GDM1 (cell line): ENCODE results near the gene AUTS2.
A peak's percentile ranks its signal among the peaks of the same experiment; 100 is the strongest.

Source experiments
- DNase-seq: peaks from one replicate; lab custom pipeline; 2025; lab: John Stamatoyannopoulos, UW

The AUTS2 gene

GRCh38 chr7:69656890-69657289 is 58.6 kb downstream of the AUTS2 start:
- DNase-seq = no peak

- no peak for DNase-seq
Observed at GRCh38 chr7:69657331-69657730, 59.1 kb downstream of the AUTS2 start.

- DNase-seq = no peak
Observed at GRCh38 chr7:69657985-69658384, 59.7 kb downstream of the AUTS2 start.

GRCh38 chr7:69659983-69660382 is 61.7 kb downstream of the AUTS2 start:
- no peak for DNase-seq

- DNase-seq = no peak
Observed at GRCh38 chr7:69661342-69661741, 63.1 kb downstream of the AUTS2 start.

GRCh38 chr7:69663911-69664832 is 65.9 kb downstream of the AUTS2 start:
- no peak for DNase-seq

- DNase-seq = no peak
Observed at GRCh38 chr7:69665369-69665768, 67.1 kb downstream of the AUTS2 start.

GRCh38 chr7:69668339-69668870 is 70.1 kb downstream of the AUTS2 start:
- no peak for DNase-seq

- DNase-seq = no peak
Observed at GRCh38 chr7:69670701-69671100, 72.4 kb downstream of the AUTS2 start.

- no peak for DNase-seq
Observed at GRCh38 chr7:69673074-69673473, 74.8 kb downstream of the AUTS2 start.

GRCh38 chr7:69674701-69675182 is 76.5 kb downstream of the AUTS2 start:
- no peak for DNase-seq

GRCh38 chr7:69676247-69676646 is 78.0 kb downstream of the AUTS2 start:
- no peak for DNase-seq

GRCh38 chr7:69677054-69677852 is 79.0 kb downstream of the AUTS2 start:
- no peak for DNase-seq

GRCh38 chr7:69677881-69678493 is 79.7 kb downstream of the AUTS2 start:
- DNase-seq = no peak

- peak; percentile 54 for DNase-seq
Observed at GRCh38 chr7:69678494-69679187, 80.4 kb downstream of the AUTS2 start.

GRCh38 chr7:69681181-69681580 is 82.9 kb downstream of the AUTS2 start:
- DNase-seq = no peak

GRCh38 chr7:69682518-69682917 is 84.2 kb downstream of the AUTS2 start:
- no peak for DNase-seq

GRCh38 chr7:69683002-69683401 is 84.7 kb downstream of the AUTS2 start:
- DNase-seq = no peak

GRCh38 chr7:69684369-69685292 is 86.4 kb downstream of the AUTS2 start:
- no peak for DNase-seq

- DNase-seq = no peak
Observed at GRCh38 chr7:69685293-69685631, 87.0 kb downstream of the AUTS2 start.

- DNase-seq = no peak
Observed at GRCh38 chr7:69686366-69686765, 88.1 kb downstream of the AUTS2 start.
